ENCODE measurements around the gene ISYNA1. TPM values are rescaled to one million over a fixed set of nuclear protein-coding genes. Genes with fewer than 3 reads are reported as not detected.
A peak's percentile ranks its signal among the peaks of the same experiment; 100 is the strongest.

ISYNA1 gene
- total and polyA plus RNA-seq, 2 of the 13 experiments (the other 11 are each of a cell fraction or from before 2014, with no cell fraction given) = 29.6 to 48.5 TPM

DNA sequence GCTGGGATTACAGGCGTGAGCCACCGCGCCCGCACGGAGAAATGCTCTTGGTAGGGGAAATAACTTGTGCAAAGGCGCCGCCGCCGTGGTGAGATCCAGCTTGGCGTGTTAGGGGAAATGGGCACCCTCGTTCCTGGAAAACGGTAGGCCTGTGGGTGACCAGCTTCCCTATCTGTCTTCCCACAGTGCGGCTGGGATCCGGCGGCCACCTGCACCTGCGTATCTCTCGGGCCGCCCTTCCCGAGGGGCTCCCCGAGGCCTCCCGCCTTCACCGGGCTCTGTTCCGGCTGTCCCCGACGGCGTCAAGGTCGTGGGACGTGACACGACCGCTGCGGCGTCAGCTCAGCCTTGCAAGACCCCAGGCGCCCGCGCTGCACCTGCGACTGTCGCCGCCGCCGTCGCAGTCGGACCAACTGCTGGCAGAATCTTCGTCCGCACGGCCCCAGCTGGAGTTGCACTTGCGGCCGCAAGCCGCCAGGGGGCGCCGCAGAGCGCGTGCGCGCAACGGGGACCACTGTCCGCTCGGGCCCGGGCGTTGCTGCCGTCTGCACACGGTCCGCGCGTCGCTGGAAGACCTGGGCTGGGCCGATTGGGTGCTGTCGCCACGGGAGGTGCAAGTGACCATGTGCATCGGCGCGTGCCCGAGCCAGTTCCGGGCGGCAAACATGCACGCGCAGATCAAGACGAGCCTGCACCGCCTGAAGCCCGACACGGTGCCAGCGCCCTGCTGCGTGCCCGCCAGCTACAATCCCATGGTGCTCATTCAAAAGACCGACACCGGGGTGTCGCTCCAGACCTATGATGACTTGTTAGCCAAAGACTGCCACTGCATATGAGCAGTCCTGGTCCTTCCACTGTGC is 49.6 kb downstream of the ISYNA1 start (continued):
- TF ChIP-seq, protein P1, sequence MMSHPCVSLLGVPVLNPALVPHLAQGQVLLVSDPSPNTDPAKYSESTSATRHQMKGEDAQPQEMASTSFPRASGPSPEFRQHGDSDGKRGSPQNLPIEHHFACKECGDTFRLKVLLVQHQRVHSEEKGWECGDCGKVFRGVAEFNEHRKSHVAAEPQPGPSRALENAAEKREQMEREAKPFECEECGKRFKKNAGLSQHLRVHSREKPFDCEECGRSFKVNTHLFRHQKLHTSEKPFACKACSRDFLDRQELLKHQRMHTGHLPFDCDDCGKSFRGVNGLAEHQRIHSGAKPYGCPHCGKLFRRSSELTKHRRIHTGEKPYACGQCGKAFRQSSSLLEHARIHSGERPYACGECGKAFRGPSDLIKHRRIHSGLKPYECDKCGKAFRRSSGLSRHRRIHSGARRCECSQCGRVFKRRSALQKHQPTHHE (CRISPR knock-in tag; IDR thresholded peaks at IDR 0.05; ENCODE audit: borderline replicate concordance) = peak; percentile 76; the same call in 1 of the 2 replicates
- TF ChIP-seq ZNF143 (CRISPR knock-in tag; IDR thresholded peaks at IDR 0.05) (0 out of 2 replicates have a peak, but pooled peaks have one; percentile 22), NCOA5 (CRISPR knock-in tag; IDR thresholded peaks at IDR 0.05) (peak; percentile 91), PPARG (CRISPR knock-in tag; conservative IDR thresholded peaks at IDR 0.05) (no peak), ZNF713 (CRISPR knock-in tag; IDR thresholded peaks at IDR 0.05) (no peak), ZNF569 (CRISPR knock-in tag; IDR thresholded peaks at IDR 0.05; ENCODE audit: borderline replicate concordance) (no peak), ZNF782 (CRISPR knock-in tag; IDR thresholded peaks at IDR 0.05; ENCODE audit: borderline replicate concordance) (no peak; the same call in 1 of the 2 replicates), HNRNPLL (IDR thresholded peaks at IDR 0.05; ENCODE audit: low read depth, low read length, poor library complexity, severe bottlenecking) (peak; percentile 78), ZSCAN30 (CRISPR knock-in tag; IDR thresholded peaks at IDR 0.05) (peak; percentile 47; the same call in 1 of the 2 replicates), ZNF563 (CRISPR knock-in tag; IDR thresholded peaks at IDR 0.05) (no peak), PAX8 (CRISPR knock-in tag; IDR thresholded peaks at IDR 0.05; ENCODE audit: borderline replicate concordance) (peak; percentile 85; the same call in 1 of the 2 replicates), ZNF138 (CRISPR knock-in tag; IDR thresholded peaks at IDR 0.05; ENCODE audit: low read depth) (peak; percentile 57; the same call in 1 of the 2 replicates), ZNF235 (CRISPR knock-in tag; IDR thresholded peaks at IDR 0.05; ENCODE audit: borderline replicate concordance) (peak; percentile 92; the same call in 1 of the 2 replicates), PITX1 (CRISPR knock-in tag; IDR thresholded peaks at IDR 0.05) (no peak), NCOA1 (CRISPR knock-in tag; IDR thresholded peaks at IDR 0.05) (peak; percentile 60; the same call in 1 of the 2 replicates), MAFG (CRISPR knock-in tag; IDR thresholded peaks at IDR 0.05) (no peak), ZNF24 (IDR thresholded peaks at IDR 0.05) (no peak), HDAC2 (CRISPR knock-in tag; IDR thresholded peaks at IDR 0.05) (peak; percentile 40), CBFB (CRISPR knock-in tag; IDR thresholded peaks at IDR 0.05) (peak; percentile 80; the same call in 1 of the 2 replicates), U2AF1 (optimal IDR thresholded peaks at IDR 0.05; ENCODE audit: low read depth, low read length) (no peak), ZNF589 (CRISPR knock-in tag; conservative IDR thresholded peaks at IDR 0.05) (peak; percentile 81; the same call in 1 of the 2 replicates), PRMT3 (CRISPR knock-in tag; IDR thresholded peaks at IDR 0.05; ENCODE audit: borderline replicate concordance, low read depth) (peak; percentile 49; the same call in 1 of the 2 replicates)
- TF ChIP-seq, protein P2, sequence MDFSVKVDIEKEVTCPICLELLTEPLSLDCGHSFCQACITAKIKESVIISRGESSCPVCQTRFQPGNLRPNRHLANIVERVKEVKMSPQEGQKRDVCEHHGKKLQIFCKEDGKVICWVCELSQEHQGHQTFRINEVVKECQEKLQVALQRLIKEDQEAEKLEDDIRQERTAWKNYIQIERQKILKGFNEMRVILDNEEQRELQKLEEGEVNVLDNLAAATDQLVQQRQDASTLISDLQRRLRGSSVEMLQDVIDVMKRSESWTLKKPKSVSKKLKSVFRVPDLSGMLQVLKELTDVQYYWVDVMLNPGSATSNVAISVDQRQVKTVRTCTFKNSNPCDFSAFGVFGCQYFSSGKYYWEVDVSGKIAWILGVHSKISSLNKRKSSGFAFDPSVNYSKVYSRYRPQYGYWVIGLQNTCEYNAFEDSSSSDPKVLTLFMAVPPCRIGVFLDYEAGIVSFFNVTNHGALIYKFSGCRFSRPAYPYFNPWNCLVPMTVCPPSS (IDR thresholded peaks at IDR 0.05) = no peak
- TF ChIP-seq, protein P3, sequence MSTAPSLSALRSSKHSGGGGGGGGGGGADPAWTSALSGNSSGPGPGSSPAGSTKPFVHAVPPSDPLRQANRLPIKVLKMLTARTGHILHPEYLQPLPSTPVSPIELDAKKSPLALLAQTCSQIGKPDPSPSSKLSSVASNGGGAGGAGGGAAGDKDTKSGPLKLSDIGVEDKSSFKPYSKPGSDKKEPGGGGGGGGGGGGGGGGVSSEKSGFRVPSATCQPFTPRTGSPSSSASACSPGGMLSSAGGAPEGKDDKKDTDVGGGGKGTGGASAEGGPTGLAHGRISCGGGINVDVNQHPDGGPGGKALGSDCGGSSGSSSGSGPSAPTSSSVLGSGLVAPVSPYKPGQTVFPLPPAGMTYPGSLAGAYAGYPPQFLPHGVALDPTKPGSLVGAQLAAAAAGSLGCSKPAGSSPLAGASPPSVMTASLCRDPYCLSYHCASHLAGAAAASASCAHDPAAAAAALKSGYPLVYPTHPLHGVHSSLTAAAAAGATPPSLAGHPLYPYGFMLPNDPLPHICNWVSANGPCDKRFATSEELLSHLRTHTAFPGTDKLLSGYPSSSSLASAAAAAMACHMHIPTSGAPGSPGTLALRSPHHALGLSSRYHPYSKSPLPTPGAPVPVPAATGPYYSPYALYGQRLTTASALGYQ (CRISPR knock-in tag; IDR thresholded peaks at IDR 0.05) = peak; percentile 82; the same call in 1 of the 2 replicates
- TF ChIP-seq, protein P4, sequence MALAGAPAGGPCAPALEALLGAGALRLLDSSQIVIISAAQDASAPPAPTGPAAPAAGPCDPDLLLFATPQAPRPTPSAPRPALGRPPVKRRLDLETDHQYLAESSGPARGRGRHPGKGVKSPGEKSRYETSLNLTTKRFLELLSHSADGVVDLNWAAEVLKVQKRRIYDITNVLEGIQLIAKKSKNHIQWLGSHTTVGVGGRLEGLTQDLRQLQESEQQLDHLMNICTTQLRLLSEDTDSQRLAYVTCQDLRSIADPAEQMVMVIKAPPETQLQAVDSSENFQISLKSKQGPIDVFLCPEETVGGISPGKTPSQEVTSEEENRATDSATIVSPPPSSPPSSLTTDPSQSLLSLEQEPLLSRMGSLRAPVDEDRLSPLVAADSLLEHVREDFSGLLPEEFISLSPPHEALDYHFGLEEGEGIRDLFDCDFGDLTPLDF (CRISPR knock-in tag; IDR thresholded peaks at IDR 0.05) = peak; percentile 69
